NK-92 (cell line): ENCODE results near the gene L3MBTL1.

Experiments
- DNase-seq: peaks from one replicate; lab custom pipeline; 2025; ENCODE audit not compliant: unreplicated experiment; lab: John Stamatoyannopoulos, UW

Gene L3MBTL1

DNA sequence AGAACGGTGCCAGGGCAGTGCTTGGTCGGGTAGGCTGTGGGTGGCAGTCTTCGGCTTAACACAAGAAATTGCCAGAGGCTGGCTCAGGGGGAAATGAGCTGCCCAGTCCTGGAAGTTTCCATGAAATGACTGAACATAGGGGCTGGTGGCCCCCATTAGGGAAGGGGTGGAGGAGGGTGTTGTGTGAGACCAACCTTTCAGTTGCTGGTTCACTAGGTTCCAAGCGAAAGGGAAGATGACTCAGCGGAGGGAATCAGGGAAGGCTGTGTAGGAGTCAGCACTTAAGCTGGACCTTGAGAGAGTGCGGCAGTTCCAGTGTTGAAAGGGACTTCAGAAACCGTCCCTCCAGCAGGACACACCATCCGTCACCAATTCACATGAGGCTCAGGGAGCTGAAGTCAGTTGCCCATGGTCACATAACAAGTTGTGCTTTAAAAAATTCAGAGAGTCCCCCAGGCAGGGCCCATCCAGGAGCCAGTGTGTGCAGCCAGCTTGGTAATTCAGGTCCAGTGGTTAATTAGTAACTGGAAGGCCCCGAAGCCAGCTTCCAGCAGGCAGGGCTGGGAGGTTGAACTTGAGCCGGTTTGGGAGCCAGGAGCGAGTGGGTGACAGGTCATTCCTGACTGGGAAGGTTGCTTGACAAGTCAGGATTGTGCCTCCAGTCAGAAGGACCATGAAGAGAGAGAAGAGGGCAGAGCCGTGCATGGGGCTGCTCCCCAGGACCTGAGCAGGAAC lies 51.1 kb downstream of the L3MBTL1 start, which contains the start of gene SGK2:
Gene SGK2 (plus strand): TSS at position 616 of the 735 bp plus-strand sequence. CDS start 7,469 bp downstream, outside the sequence.
- no peak for DNase-seq

- no peak for DNase-seq
Observed at GRCh38 chr20:43559147-43559987, 51.9 kb downstream of the L3MBTL1 start.

DNA sequence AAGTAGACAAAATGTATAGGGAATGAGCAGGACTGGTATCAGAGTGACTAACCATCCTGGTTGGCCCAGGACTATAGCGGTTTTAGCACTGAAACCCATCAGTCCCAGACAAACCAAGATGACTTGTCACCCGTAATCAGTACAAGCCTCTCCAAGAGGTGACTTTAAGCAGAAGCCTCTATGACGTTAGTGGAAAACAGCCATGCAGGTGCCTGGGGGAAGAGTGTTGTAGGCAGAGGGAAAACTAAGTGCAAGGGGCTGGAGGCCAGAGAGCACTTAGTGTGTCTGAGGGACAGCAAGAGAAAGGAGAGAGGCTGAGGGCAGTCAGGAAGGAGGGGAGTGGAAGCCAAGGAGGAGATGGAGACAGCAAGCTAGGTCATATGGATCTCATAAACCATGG lies 53.5 kb downstream of the L3MBTL1 start:
- DNase-seq = no peak

DNA sequence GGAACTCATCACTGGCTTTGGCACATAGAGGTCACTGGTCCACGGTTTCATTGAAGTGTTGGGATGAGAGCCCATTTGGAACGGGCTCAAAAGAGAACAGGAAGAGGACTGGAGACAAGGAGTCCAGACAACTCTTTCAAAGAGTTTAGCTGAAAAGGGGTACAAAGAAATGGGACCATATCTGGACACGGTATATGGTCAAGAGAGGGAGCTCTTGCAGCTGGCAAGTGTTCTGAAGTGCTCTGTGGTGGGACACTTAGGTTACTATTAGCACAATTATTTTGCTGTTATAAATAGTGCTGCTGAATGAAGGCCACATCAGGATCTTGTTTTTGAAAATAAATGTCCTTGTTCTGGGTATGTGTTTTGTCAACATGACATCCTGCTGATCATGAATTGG lies 55.9 kb downstream of the L3MBTL1 start:
- DNase-seq = no peak

DNA sequence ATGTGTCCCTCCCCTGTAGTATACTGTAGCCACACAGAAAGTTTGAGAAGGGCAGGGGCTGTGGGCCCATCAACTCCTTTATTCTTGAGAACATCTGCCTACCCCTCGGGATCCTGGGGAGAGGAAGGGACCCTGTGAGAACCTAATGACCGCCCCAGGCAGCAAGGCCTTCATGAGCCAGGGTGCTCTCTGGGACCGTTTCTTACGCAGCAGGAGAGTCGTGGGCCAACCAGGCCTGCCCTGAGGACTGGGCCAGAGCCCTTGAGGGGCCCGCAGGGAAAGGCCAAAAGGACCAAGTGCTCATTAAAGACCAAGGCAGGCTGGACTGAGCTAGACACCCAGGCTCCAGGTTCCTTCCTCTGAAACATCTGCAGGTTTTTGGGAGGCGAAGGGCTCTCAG lies 56.5 kb downstream of the L3MBTL1 start:
- no peak for DNase-seq

DNA sequence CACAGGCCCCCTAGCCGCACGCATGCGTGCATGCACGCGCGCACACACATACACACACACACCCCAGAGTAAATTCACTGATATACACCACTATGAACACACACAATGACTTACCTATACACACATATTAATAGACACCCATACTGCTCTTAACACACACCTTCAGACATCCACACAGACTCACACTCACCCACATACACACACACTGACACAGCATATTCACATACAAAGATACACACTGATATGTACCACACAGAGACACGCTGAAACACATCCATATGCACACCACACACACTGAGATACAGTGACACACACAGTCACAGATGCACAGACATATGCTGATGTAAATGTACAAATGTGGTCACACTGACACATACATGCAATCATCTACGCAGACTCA lies 57.0 kb downstream of the L3MBTL1 start:
- no peak for DNase-seq

- DNase-seq = no peak
Observed at GRCh38 chr20:43564993-43565757, 57.7 kb downstream of the L3MBTL1 start.

- no peak for DNase-seq
Observed at GRCh38 chr20:43565758-43566104, 58.2 kb downstream of the L3MBTL1 start.

- DNase-seq = no peak
Observed at GRCh38 chr20:43567477-43567876, 60.0 kb downstream of the L3MBTL1 start.

- no peak for DNase-seq
Observed at GRCh38 chr20:43568706-43569105, 61.2 kb downstream of the L3MBTL1 start.

- DNase-seq = no peak
Observed at GRCh38 chr20:43569282-43569681, 61.8 kb downstream of the L3MBTL1 start.

- DNase-seq = no peak
Observed at GRCh38 chr20:43570496-43570895, 63.0 kb downstream of the L3MBTL1 start.

GRCh38 chr20:43571310-43571709 lies 63.8 kb downstream of the L3MBTL1 start:
- no peak for DNase-seq

GRCh38 chr20:43571771-43572170 lies 64.3 kb downstream of the L3MBTL1 start:
- no peak for DNase-seq

GRCh38 chr20:43572891-43573290 lies 65.4 kb downstream of the L3MBTL1 start:
- no peak for DNase-seq

DNA sequence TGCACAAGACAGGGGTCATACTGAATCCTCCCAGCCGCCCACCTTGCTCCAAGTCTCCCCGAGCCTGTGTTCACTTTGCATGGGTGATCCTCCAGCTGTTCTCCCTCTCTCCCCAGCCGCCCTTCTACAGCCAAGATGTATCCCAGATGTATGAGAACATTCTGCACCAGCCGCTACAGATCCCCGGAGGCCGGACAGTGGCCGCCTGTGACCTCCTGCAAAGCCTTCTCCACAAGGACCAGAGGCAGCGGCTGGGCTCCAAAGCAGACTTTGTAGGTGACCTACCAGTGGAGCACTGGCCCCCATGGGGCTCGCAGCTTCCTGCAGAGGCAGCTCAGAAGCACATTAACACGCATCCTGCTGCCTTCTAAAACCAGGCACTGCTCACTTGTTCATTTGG lies 68.6 kb downstream of the L3MBTL1 start:
- no peak for DNase-seq

- no peak for DNase-seq
Observed at GRCh38 chr20:43579861-43580793, 72.6 kb downstream of the L3MBTL1 start.

DNA sequence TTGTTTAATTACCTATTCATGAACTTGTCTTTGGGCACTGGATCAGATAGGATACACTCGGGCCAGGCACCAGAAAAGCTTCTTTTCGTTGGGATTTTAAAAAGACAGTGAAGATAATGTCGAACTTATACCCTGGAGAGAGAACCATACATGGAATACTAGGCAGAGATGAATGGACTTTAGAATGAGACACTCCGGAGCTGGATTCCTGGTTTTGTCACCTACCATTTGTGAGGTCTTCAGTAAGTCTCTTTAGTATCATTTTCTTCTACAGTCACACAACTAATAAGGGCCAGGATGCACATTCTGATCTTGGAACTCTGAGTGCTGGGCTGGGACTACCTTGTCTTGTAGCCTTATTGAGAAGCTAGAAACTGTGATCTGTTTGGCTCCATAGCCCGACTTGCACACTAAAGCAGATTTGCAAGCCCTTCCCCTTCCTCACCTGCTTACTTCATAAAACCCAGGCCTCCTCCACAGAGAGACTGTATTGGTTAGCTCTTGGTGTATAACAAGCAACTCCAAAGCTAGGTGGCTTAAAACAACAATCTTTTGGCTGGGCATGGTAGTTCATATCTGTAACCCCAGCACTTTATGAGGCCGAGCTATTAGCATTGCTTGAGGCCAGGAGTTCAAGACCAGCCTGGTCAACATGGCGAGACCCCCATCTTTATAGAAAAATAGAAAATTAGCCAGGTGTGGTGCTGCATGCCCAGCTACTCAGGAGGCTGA lies 75.8 kb downstream of the L3MBTL1 start:
- DNase-seq = no peak

DNA sequence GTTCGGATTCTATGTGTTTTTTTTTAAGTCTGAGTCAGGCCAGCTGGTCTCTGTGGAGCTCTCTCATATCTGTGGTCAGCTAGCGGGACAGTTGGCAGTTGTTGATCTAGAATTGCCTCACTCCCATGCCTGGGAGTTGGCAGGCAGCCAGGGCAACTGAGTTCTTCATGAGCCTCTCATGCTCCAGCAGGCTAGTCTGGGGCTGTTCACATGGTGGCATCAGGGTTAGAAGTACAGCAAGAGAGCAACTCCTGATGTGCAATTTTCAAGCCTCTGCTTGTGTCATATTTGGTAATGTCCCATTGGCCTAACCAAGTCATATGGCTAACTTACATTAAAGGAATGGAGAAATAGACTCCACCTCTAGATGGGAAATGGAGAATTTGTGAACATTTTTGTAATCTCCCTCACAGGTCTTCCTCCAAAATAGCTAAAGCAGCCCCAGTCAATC lies 76.5 kb downstream of the L3MBTL1 start:
- no peak for DNase-seq
